SK-N-SH treated with all-trans-retinoic acid at 6 μM for 48 hours (cell line): ENCODE results near the gene CELF4.

ENCODE experiments used
- ESRRG ChIP-seq: fragments of 250-450 bp; sonication (Bioruptor Pico); IDR thresholded peaks from 2 replicates; pipeline ENCODE4 v1.6.1; 2021; ENCODE audit warnings: mild to moderate bottlenecking
- ISL1 ChIP-seq: fragments of 250-450 bp; sonication (Bioruptor Pico); IDR thresholded peaks from 2 replicates; pipeline ENCODE4 v2.1.2; 2022; ENCODE audit warnings: mild to moderate bottlenecking, moderate library complexity
- OSR1 ChIP-seq: fragments of 250-450 bp; sonication (Bioruptor Pico); IDR thresholded peaks from 2 replicates; pipeline ENCODE4 v1.8.0; 2022; ENCODE audit warnings: moderate library complexity, mild to moderate bottlenecking, inconsistent platforms
- ZNF565 ChIP-seq: fragments of 450-650 bp; formaldehyde crosslinking; conservative IDR thresholded peaks from 2 replicates; pipeline ENCODE4 v1.5.0; 2020; ENCODE audit warnings: low read depth, mild to moderate bottlenecking, moderate library complexity
- ZNF70 ChIP-seq: fragments of 450-650 bp; formaldehyde crosslinking; IDR thresholded peaks from 2 replicates; pipeline ENCODE4 v1.5.0; 2020; ENCODE audit warnings: mild to moderate bottlenecking, moderate library complexity
- TF ChIP-seq, protein P1 (sequence below): fragments of 250-450 bp; sonication (Bioruptor Pico); IDR thresholded peaks from 2 replicates; pipeline ENCODE4 v1.5.1; 2020; ENCODE audit warnings: low read depth, mild to moderate bottlenecking, moderate library complexity
- TF ChIP-seq, protein P2 (sequence below): fragments of 250-450 bp; sonication (Bioruptor Pico); IDR thresholded peaks from 2 replicates; pipeline ENCODE4 v1.5.0; 2020; ENCODE audit warnings: mild to moderate bottlenecking, moderate library complexity

GRCh38 chr18:37448946-37449345 is 116.7 kb downstream of the CELF4 start:
- TF ChIP-seq OSR1 (CRISPR knock-in tag) (no peak), ISL1 (CRISPR knock-in tag) (no peak), ZNF565 (no peak), ESRRG (no peak), ZNF70 (CRISPR knock-in tag) (no peak)
- TF ChIP-seq, protein P1, sequence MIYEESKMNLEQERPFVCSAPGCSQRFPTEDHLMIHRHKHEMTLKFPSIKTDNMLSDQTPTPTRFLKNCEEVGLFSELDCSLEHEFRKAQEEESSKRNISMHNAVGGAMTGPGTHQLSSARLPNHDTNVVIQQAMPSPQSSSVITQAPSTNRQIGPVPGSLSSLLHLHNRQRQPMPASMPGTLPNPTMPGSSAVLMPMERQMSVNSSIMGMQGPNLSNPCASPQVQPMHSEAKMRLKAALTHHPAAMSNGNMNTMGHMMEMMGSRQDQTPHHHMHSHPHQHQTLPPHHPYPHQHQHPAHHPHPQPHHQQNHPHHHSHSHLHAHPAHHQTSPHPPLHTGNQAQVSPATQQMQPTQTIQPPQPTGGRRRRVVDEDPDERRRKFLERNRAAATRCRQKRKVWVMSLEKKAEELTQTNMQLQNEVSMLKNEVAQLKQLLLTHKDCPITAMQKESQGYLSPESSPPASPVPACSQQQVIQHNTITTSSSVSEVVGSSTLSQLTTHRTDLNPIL (CRISPR knock-in tag) = no peak
- TF ChIP-seq, protein P2, sequence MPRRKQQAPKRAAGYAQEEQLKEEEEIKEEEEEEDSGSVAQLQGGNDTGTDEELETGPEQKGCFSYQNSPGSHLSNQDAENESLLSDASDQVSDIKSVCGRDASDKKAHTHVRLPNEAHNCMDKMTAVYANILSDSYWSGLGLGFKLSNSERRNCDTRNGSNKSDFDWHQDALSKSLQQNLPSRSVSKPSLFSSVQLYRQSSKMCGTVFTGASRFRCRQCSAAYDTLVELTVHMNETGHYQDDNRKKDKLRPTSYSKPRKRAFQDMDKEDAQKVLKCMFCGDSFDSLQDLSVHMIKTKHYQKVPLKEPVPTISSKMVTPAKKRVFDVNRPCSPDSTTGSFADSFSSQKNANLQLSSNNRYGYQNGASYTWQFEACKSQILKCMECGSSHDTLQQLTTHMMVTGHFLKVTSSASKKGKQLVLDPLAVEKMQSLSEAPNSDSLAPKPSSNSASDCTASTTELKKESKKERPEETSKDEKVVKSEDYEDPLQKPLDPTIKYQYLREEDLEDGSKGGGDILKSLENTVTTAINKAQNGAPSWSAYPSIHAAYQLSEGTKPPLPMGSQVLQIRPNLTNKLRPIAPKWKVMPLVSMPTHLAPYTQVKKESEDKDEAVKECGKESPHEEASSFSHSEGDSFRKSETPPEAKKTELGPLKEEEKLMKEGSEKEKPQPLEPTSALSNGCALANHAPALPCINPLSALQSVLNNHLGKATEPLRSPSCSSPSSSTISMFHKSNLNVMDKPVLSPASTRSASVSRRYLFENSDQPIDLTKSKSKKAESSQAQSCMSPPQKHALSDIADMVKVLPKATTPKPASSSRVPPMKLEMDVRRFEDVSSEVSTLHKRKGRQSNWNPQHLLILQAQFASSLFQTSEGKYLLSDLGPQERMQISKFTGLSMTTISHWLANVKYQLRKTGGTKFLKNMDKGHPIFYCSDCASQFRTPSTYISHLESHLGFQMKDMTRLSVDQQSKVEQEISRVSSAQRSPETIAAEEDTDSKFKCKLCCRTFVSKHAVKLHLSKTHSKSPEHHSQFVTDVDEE (CRISPR knock-in tag) = no peak
